WERI-Rb-1 (cell line): ENCODE data around the gene PXMP2.

Source experiments
- DNase-seq: peaks from one replicate; pipeline ENCODE4 v3.0.0-alpha.2; 2020
- H3K27ac ChIP-seq: fragments of 250-450 bp; sonication (Bioruptor Pico); 2 replicates; pipeline ENCODE4 v1.5.1; 2020; ENCODE audit warnings: mild to moderate bottlenecking, moderate library complexity
- H3K27me3 ChIP-seq: fragments of 250-450 bp; sonication (Bioruptor Pico); 2 replicates; pipeline ENCODE4 v1.5.1; 2021; ENCODE audit warnings: mild to moderate bottlenecking, low read depth, moderate library complexity; ENCODE audit not compliant: insufficient read depth, severe bottlenecking
- H3K36me3 ChIP-seq: fragments of 250-450 bp; sonication (Bioruptor Pico); 2 replicates; pipeline ENCODE4 v1.5.1; 2020; ENCODE audit warnings: mild to moderate bottlenecking, moderate library complexity
- H3K4me3 ChIP-seq: 2 replicates; pipeline ENCODE4 v1.5.1; 2011; ENCODE audit warnings: low read depth, mild to moderate bottlenecking, control low read depth, low read length
- H3K9me3 ChIP-seq: fragments of 250-450 bp; sonication (Bioruptor Pico); 2 replicates; pipeline ENCODE4 v1.5.1; 2021; ENCODE audit warnings: mild to moderate bottlenecking, moderate library complexity; ENCODE audit not compliant: severe bottlenecking
- CTCF ChIP-seq: IDR thresholded peaks from 2 replicates; pipeline ENCODE4 v1.5.1; 2011; ENCODE audit warnings: low read depth, mild to moderate bottlenecking, control low read depth, inconsistent platforms, low read length

PXMP2 gene

GRCh38 chr12:132724506-132725241, 37.3 kb downstream of the PXMP2 start:
- Histone ChIP-seq H3K36me3 (peaks cover 88% of the 10 kb centered on the region), H3K27ac (peak overlapping the region; percentile 12; the same call in 1 of the 2 replicates), H3K4me3 (no peak overlapping the region), H3K27me3 (no peaks in the 10 kb centered on the region), H3K9me3 (no peaks in the 10 kb centered on the region)
- peak; percentile 21 for DNase-seq
- no peak for TF ChIP-seq CTCF

GRCh38 chr12:132726386-132726785, 39.0 kb downstream of the PXMP2 start:
- no peak for DNase-seq
- Histone ChIP-seq H3K27me3 (no peaks in the 10 kb centered on the region), H3K9me3 (no peaks in the 10 kb centered on the region), H3K36me3 (peaks cover 90% of the 10 kb centered on the region), H3K27ac (no peak overlapping the region), H3K4me3 (no peak overlapping the region)
- TF ChIP-seq CTCF: no peak

- TF ChIP-seq CTCF: no peak
- Histone ChIP-seq H3K9me3 (no peaks in the 10 kb centered on the region), H3K27ac (no peak overlapping the region), H3K4me3 (no peak overlapping the region), H3K36me3 (peaks cover 85% of the 10 kb centered on the region), H3K27me3 (no peaks in the 10 kb centered on the region)
- DNase-seq: no peak
Observed at GRCh38 chr12:132727091-132727794, 39.9 kb downstream of the PXMP2 start.

- Histone ChIP-seq H3K36me3 (peaks cover 73% of the 10 kb centered on the region), H3K27ac (no peak overlapping the region), H3K9me3 (no peaks in the 10 kb centered on the region), H3K4me3 (no peak overlapping the region), H3K27me3 (no peaks in the 10 kb centered on the region)
- DNase-seq: no peak
- no peak for TF ChIP-seq CTCF
Observed at GRCh38 chr12:132728502-132728901, 41.1 kb downstream of the PXMP2 start.

GRCh38 chr12:132729541-132730320, 42.3 kb downstream of the PXMP2 start:
- Histone ChIP-seq H3K36me3 (peaks cover 72% of the 10 kb centered on the region), H3K27me3 (no peaks in the 10 kb centered on the region), H3K9me3 (no peaks in the 10 kb centered on the region), H3K27ac (peak overlapping the region; percentile 63), H3K4me3 (no peak overlapping the region)
- TF ChIP-seq CTCF: no peak
- DNase-seq: peak; percentile 29
